Measurements from ENCODE around the gene ARHGAP15. TPM values are rescaled to one million over a fixed set of nuclear protein-coding genes. Genes with fewer than 3 reads are reported as not detected.
A peak's percentile ranks its signal among the peaks of the same experiment; 100 is the strongest.

Gene ARHGAP15
- total and polyA plus RNA-seq, 5 donors from 2014 or later: 242 to 285 (median 260) TPM

GRCh38 chr2:143255899-143256298 lies 126.7 kb downstream of the ARHGAP15 start:
- H3K4me3 ChIP-seq (ENCODE audit: low read depth, low read length): peak overlapping the region; percentile 76
- ATAC-seq (ENCODE audit: low read depth in 2 of 2) (peak in 1 of 2 donors; percentile 10), DNase-seq (peak in 1 of 3 donors; percentile 52)
- Mint-ChIP-seq H3K27ac (peak overlapping the region; percentile 83 to 97 (median 97)), H3K4me1 (peaks cover 55 to 86% (median 68%) of the 10 kb centered on the region in 4 donors), H3K36me3 (peaks cover 4% of the 10 kb centered on the region), H3K27me3 (no peaks in the 10 kb centered on the region), H3K9me3 (peaks cover 0 to under 1% (median 0%) of the 10 kb centered on the region in 7 donors), H3K4me3 (peak overlapping the region; percentile 75 to 91 (median 84))
- H3K36me3 ChIP-seq (ENCODE audit: control insufficient read depth, insufficient read depth, low read length): peaks cover 6% of the 10 kb centered on the region
- peaks cover 88% of the 10 kb centered on the region for H3K4me1 ChIP-seq (ENCODE audit: control insufficient read depth, insufficient read depth, low read length, poor library complexity, severe bottlenecking)
- no peaks in the 10 kb centered on the region for H3K9me3 ChIP-seq (ENCODE audit: control insufficient read depth in 2 of 2, low read length in 2 of 2)
- peak overlapping the region; percentile 83 for H3K27ac ChIP-seq (ENCODE audit: insufficient read depth, low read length, poor library complexity, severe bottlenecking)
- H3K27me3 ChIP-seq (ENCODE audit: control insufficient read depth, insufficient read depth, low read length): no peaks in the 10 kb centered on the region

GRCh38 chr2:143258126-143258892 lies 129.1 kb downstream of the ARHGAP15 start:
- peak overlapping the region; percentile 76 for H3K4me3 ChIP-seq (ENCODE audit: low read depth, low read length)
- H3K27me3 ChIP-seq (ENCODE audit: control insufficient read depth, insufficient read depth, low read length): no peaks in the 10 kb centered on the region
- Mint-ChIP-seq H3K9me3 (no peaks in the 10 kb centered on the region), H3K4me3 (peak overlapping the region; percentile 68 to 80 (median 78)), H3K36me3 (peaks cover 5% of the 10 kb centered on the region), H3K4me1 (peaks cover 53 to 87% (median 71%) of the 10 kb centered on the region in 4 donors), H3K27me3 (no peaks in the 10 kb centered on the region), H3K27ac (peak overlapping the region; percentile 39 to 94 (median 61))
- peaks cover 91% of the 10 kb centered on the region for H3K4me1 ChIP-seq (ENCODE audit: control insufficient read depth, insufficient read depth, low read length, poor library complexity, severe bottlenecking)
- no peaks in the 10 kb centered on the region for H3K36me3 ChIP-seq (ENCODE audit: control insufficient read depth, insufficient read depth, low read length)
- ATAC-seq (ENCODE audit: low read depth in 2 of 2): peak; percentile 58 to 65
- DNase-seq: peak in 2 of 3 donors; percentile 53 to 90
- H3K9me3 ChIP-seq (ENCODE audit: control insufficient read depth in 2 of 2, low read length in 2 of 2): no peaks in the 10 kb centered on the region
- peak overlapping the region; percentile 83 for H3K27ac ChIP-seq (ENCODE audit: insufficient read depth, low read length, poor library complexity, severe bottlenecking)

DNA sequence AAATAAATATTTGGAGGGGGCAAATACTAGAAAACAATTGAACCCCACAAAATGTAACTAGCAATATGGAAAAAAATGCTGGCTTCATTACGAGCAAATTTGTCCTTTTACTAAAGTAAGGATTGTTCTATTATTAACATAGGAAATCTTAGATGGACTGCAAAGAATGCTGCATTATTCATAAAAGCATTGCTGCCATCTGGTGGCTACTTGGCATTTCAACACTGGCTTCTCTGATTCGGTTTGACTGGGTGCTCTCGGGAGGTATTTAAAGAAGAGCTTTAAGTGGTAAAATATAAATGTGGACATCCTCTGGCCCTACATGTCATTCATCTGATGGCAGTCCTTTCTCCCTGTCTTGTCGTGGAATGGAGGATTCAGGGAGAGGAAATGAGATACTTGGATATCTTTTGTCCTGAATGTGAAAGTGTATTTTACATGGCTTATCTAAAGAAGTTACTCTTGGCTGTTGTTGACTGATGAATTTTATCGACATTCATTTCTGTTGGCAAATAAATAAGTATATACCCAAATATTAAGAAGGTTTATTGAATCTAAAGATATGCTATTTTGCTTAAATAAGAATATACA lies 130.2 kb downstream of the ARHGAP15 start:
- H3K27ac ChIP-seq (ENCODE audit: insufficient read depth, low read length, poor library complexity, severe bottlenecking): peak overlapping the region; percentile 83
- H3K9me3 Mint-ChIP-seq: no peaks in the 10 kb centered on the region
- ATAC-seq (ENCODE audit: low read depth in 2 of 2): peak; percentile 17 to 25
- no peaks in the 10 kb centered on the region for H3K27me3 ChIP-seq (ENCODE audit: control insufficient read depth, insufficient read depth, low read length)
- H3K27me3 Mint-ChIP-seq: no peaks in the 10 kb centered on the region
- peaks cover 91% of the 10 kb centered on the region for H3K4me1 ChIP-seq (ENCODE audit: control insufficient read depth, insufficient read depth, low read length, poor library complexity, severe bottlenecking)
- peak overlapping the region; percentile 76 for H3K4me3 ChIP-seq (ENCODE audit: low read depth, low read length)
- DNase-seq: peak; percentile 59 to 85 (median 73)
- no peaks in the 10 kb centered on the region for H3K9me3 ChIP-seq (ENCODE audit: control insufficient read depth in 2 of 2, low read length in 2 of 2)
- H3K36me3 ChIP-seq (ENCODE audit: control insufficient read depth, insufficient read depth, low read length): no peaks in the 10 kb centered on the region
- H3K4me1 Mint-ChIP-seq: peaks cover 46 to 88% (median 70%) of the 10 kb centered on the region in 4 donors
- H3K27ac Mint-ChIP-seq: peak overlapping the region; percentile 61 to 94 (median 66)
- peak overlapping the region; percentile 68 to 80 (median 78) for H3K4me3 Mint-ChIP-seq
- peaks cover 5% of the 10 kb centered on the region for H3K36me3 Mint-ChIP-seq

GRCh38 chr2:143261986-143262385 lies 132.8 kb downstream of the ARHGAP15 start:
- H3K27ac Mint-ChIP-seq: peak overlapping the region; percentile 93
- peaks cover 29 to 72% (median 62%) of the 10 kb centered on the region in 4 donors for H3K4me1 Mint-ChIP-seq
- Histone ChIP-seq H3K27ac (ENCODE audit: insufficient read depth, low read length, poor library complexity, severe bottlenecking) (peak overlapping the region; percentile 69), H3K4me1 (ENCODE audit: control insufficient read depth, insufficient read depth, low read length, poor library complexity, severe bottlenecking) (peaks cover 67% of the 10 kb centered on the region), H3K9me3 (ENCODE audit: control insufficient read depth in 2 of 2, low read length in 2 of 2) (peaks cover 9 to 11% of the 10 kb centered on the region in 2 experiments), H3K4me3 (ENCODE audit: low read depth, low read length) (peak overlapping the region; percentile 62), H3K36me3 (ENCODE audit: control insufficient read depth, insufficient read depth, low read length) (peaks cover 9% of the 10 kb centered on the region), H3K27me3 (ENCODE audit: control insufficient read depth, insufficient read depth, low read length) (no peaks in the 10 kb centered on the region)
- DNase-seq (peak; percentile 21 to 80 (median 66)), ATAC-seq (ENCODE audit: low read depth in 2 of 2) (peak; percentile 71 to 78)
- peaks cover 0 to 3% (median 2%) of the 10 kb centered on the region in 7 donors for H3K9me3 Mint-ChIP-seq
- peak overlapping the region; percentile 51 to 76 (median 67) for H3K4me3 Mint-ChIP-seq
- H3K27me3 Mint-ChIP-seq: no peaks in the 10 kb centered on the region
- peaks cover 8% of the 10 kb centered on the region for H3K36me3 Mint-ChIP-seq

GRCh38 chr2:143262389-143262788 lies 133.2 kb downstream of the ARHGAP15 start:
- H3K36me3 Mint-ChIP-seq: peaks cover 12% of the 10 kb centered on the region

DNA sequence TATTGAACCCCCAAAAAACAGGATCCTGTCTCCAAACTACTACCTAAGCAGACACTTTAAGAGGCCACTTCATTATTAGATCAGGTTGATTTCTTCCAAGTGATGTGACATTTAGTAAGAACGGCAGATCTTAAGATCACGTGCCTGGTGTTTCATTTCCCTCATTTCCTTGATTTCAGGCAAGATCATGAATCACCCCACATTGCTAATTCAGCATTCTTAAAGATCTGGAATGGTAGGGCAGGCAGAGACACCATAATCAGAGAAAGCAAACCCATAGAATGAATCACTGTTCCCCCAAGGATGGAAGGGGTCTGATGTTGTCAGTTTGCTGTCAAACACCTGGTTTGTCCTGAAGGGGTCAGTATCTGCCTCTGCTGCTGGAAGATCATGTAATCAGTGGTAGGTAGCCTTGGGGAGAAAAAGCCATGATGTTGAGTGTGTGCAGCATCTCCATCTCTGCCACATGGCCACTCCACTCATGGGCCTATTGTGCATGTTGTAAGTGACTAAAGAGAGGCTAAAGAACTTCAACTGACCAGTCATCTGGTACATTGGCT lies 133.9 kb downstream of the ARHGAP15 start:
- peak overlapping the region; percentile 62 for H3K4me3 ChIP-seq (ENCODE audit: low read depth, low read length)
- H3K9me3 ChIP-seq (ENCODE audit: control insufficient read depth in 2 of 2, low read length in 2 of 2): peaks cover 15 to 16% of the 10 kb centered on the region in 2 experiments
- Mint-ChIP-seq H3K4me3 (peak overlapping the region in 3 of 4 donors; percentile 34 to 60 (median 44)), H3K9me3 (peaks cover 0 to 7% (median 3%) of the 10 kb centered on the region in 7 donors), H3K36me3 (peaks cover 13% of the 10 kb centered on the region), H3K4me1 (peaks cover 29 to 62% (median 56%) of the 10 kb centered on the region in 4 donors), H3K27ac (peak overlapping the region; percentile 85 to 93 (median 90)), H3K27me3 (no peaks in the 10 kb centered on the region)
- ATAC-seq (ENCODE audit: low read depth in 2 of 2): no peak
- peaks cover 55% of the 10 kb centered on the region for H3K4me1 ChIP-seq (ENCODE audit: control insufficient read depth, insufficient read depth, low read length, poor library complexity, severe bottlenecking)
- H3K27ac ChIP-seq (ENCODE audit: insufficient read depth, low read length, poor library complexity, severe bottlenecking): peak overlapping the region; percentile 69
- H3K27me3 ChIP-seq (ENCODE audit: control insufficient read depth, insufficient read depth, low read length): no peaks in the 10 kb centered on the region
- H3K36me3 ChIP-seq (ENCODE audit: control insufficient read depth, insufficient read depth, low read length): peaks cover 17% of the 10 kb centered on the region
- no peak for DNase-seq

More at GRCh38 chr2:143262389-143262788, 133.2 kb downstream of the ARHGAP15 start:
- DNase-seq: no peak
- peak in 1 of 2 donors; percentile 21 for ATAC-seq (ENCODE audit: low read depth in 2 of 2)
- Mint-ChIP-seq H3K4me1 (peaks cover 29 to 68% (median 60%) of the 10 kb centered on the region in 4 donors), H3K4me3 (peak overlapping the region; percentile 44 to 60 (median 50)), H3K9me3 (peaks cover 0 to 7% (median 3%) of the 10 kb centered on the region in 7 donors), H3K27me3 (no peaks in the 10 kb centered on the region), H3K27ac (peak overlapping the region; percentile 90 to 93 (median 93))
- H3K27ac ChIP-seq (ENCODE audit: insufficient read depth, low read length, poor library complexity, severe bottlenecking): peak overlapping the region; percentile 69
- H3K9me3 ChIP-seq (ENCODE audit: control insufficient read depth in 2 of 2, low read length in 2 of 2): peaks cover 12 to 15% of the 10 kb centered on the region in 2 experiments
- peak overlapping the region; percentile 62 for H3K4me3 ChIP-seq (ENCODE audit: low read depth, low read length)
- H3K36me3 ChIP-seq (ENCODE audit: control insufficient read depth, insufficient read depth, low read length): peaks cover 13% of the 10 kb centered on the region
- H3K4me1 ChIP-seq (ENCODE audit: control insufficient read depth, insufficient read depth, low read length, poor library complexity, severe bottlenecking): peaks cover 63% of the 10 kb centered on the region
- no peaks in the 10 kb centered on the region for H3K27me3 ChIP-seq (ENCODE audit: control insufficient read depth, insufficient read depth, low read length)

- no peak overlapping the region for H3K27ac Mint-ChIP-seq
- peaks cover 0 to 7% (median 3%) of the 10 kb centered on the region in 7 donors for H3K9me3 Mint-ChIP-seq
- Histone ChIP-seq H3K4me3 (ENCODE audit: low read depth, low read length) (no peak overlapping the region), H3K36me3 (ENCODE audit: control insufficient read depth, insufficient read depth, low read length) (peaks cover 18% of the 10 kb centered on the region), H3K27me3 (ENCODE audit: control insufficient read depth, insufficient read depth, low read length) (no peaks in the 10 kb centered on the region), H3K4me1 (ENCODE audit: control insufficient read depth, insufficient read depth, low read length, poor library complexity, severe bottlenecking) (peaks cover 38% of the 10 kb centered on the region), H3K27ac (ENCODE audit: insufficient read depth, low read length, poor library complexity, severe bottlenecking) (no peak overlapping the region), H3K9me3 (ENCODE audit: control insufficient read depth in 2 of 2, low read length in 2 of 2) (peaks cover 15 to 16% of the 10 kb centered on the region in 2 experiments)
- peaks cover 17 to 53% (median 41%) of the 10 kb centered on the region in 4 donors for H3K4me1 Mint-ChIP-seq
- H3K27me3 Mint-ChIP-seq: no peaks in the 10 kb centered on the region
- no peak for ATAC-seq (ENCODE audit: low read depth in 2 of 2)
- no peak overlapping the region for H3K4me3 Mint-ChIP-seq
- peaks cover 13% of the 10 kb centered on the region for H3K36me3 Mint-ChIP-seq
- DNase-seq: no peak
Measured at GRCh38 chr2:143264851-143265250, 135.6 kb downstream of the ARHGAP15 start.

Measured in CD4-positive, CD25-positive, alpha-beta regulatory T cell (primary cell).